Prostate gland (tissue), 2 donors: ENCODE results near the gene CDHR2.

Experiments used
- POLR2A ChIP-seq: fragments of 450-650 bp; IDR thresholded peaks from one replicate; pipeline ENCODE4 v1.6.1; 2016; ENCODE audit warnings: antibody characterized with exemption, mild to moderate bottlenecking
- POLR2AphosphoS5 ChIP-seq: sonication (generic); formaldehyde crosslinking; IDR thresholded peaks from one replicate; pipeline ENCODE4 v1.6.1; 2017; ENCODE audit warnings: antibody characterized with exemption
- TF ChIP-seq, protein P1 (sequence below), 4 experiments: fragments of 200-600 bp in 2 of 4; fragments of 450-650 bp in 2 of 4; sonication (generic) in 2 of 4; IDR thresholded peaks; 1 replicate in 3 of 4; 2 replicates in 1 of 4; pipeline ENCODE4 v1.5.1; 2016 to 2019; ENCODE audit warnings: antibody characterized with exemption in 4 of 4, mild to moderate bottlenecking in 2 of 4, moderate library complexity in 2 of 4

DNA sequence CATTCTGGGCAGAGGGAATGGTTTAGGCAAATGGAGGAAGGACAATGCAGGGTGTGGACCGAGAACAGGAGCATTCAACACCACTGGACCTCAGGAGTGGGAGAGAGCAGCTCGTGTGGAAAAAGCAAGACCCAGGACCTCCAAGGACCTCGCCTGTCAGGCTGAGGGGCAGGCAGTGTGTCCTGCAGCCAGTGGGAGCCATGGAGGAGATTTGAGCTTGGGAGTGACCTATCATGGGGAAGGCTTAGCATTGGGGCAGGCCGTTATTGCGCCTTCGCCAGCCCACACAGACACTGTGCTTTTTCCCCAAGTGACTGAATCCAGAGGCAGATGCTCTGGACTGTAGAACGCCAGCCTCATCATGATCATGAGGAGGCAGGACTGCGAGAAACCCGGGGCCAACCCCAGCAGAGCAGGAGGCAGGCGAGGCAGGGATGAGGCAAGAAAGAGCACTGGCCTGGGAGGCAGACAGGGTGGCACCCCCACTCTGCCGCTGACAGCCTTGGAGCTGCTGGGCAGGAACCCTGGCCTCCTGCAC is 3.3 kb downstream of the CDHR2 start:
- TF ChIP-seq, protein P1, sequence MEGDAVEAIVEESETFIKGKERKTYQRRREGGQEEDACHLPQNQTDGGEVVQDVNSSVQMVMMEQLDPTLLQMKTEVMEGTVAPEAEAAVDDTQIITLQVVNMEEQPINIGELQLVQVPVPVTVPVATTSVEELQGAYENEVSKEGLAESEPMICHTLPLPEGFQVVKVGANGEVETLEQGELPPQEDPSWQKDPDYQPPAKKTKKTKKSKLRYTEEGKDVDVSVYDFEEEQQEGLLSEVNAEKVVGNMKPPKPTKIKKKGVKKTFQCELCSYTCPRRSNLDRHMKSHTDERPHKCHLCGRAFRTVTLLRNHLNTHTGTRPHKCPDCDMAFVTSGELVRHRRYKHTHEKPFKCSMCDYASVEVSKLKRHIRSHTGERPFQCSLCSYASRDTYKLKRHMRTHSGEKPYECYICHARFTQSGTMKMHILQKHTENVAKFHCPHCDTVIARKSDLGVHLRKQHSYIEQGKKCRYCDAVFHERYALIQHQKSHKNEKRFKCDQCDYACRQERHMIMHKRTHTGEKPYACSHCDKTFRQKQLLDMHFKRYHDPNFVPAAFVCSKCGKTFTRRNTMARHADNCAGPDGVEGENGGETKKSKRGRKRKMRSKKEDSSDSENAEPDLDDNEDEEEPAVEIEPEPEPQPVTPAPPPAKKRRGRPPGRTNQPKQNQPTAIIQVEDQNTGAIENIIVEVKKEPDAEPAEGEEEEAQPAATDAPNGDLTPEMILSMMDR (IDR thresholded peaks at IDR 0.05) = no peak
- TF ChIP-seq POLR2AphosphoS5 (no peak), POLR2A (no peak)
